ENCODE results near the gene LAYN. TPM values are rescaled to one million over a fixed set of nuclear protein-coding genes. Genes with fewer than 3 reads are reported as not detected.

Gene LAYN
- total and polyA plus RNA-seq, 7 donors: 0.60 to 12.6 (median 8.0) TPM

DNA sequence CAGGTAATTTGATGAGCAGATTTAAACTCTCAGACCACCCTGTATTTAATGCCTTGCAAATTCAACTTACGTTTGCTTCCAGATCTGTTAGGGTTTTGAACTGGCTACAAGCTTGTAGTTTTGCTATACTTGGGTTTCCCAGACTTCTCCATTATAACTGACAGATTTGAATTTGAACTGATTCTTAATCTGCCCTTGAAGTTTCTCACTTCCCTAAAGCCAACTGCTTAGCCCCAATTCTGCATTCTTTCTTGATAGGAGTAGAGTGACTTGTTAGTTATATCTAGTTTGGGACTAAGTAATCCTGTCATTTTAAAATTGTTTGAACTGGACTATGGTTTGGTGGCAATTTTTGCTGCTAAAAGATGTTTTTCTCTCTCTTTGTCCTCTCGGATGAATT is 9.7 kb downstream of the LAYN start:
- H3K27ac ChIP-seq: no peak overlapping the region
- H3K4me1 ChIP-seq: peaks cover 16% of the 10 kb centered on the region
- H3K27me3 ChIP-seq (ENCODE audit: insufficient read depth in 3 of 3, low read length in 2 of 3): no peaks in the 10 kb centered on the region
- 61 to 75% (median 71%) methylated on average over 2 of the region's 2 CpGs for WGBS, 3 donors
- no peak for ATAC-seq
- no peaks in the 10 kb centered on the region for H3K9me3 ChIP-seq
- intact Hi-C loops (cut with DNase I): no loop called here
- no peak for DNase-seq
- TF ChIP-seq, protein P1, sequence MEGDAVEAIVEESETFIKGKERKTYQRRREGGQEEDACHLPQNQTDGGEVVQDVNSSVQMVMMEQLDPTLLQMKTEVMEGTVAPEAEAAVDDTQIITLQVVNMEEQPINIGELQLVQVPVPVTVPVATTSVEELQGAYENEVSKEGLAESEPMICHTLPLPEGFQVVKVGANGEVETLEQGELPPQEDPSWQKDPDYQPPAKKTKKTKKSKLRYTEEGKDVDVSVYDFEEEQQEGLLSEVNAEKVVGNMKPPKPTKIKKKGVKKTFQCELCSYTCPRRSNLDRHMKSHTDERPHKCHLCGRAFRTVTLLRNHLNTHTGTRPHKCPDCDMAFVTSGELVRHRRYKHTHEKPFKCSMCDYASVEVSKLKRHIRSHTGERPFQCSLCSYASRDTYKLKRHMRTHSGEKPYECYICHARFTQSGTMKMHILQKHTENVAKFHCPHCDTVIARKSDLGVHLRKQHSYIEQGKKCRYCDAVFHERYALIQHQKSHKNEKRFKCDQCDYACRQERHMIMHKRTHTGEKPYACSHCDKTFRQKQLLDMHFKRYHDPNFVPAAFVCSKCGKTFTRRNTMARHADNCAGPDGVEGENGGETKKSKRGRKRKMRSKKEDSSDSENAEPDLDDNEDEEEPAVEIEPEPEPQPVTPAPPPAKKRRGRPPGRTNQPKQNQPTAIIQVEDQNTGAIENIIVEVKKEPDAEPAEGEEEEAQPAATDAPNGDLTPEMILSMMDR (IDR thresholded peaks at IDR 0.05): no peak
- peaks cover 4 to 15% of the 10 kb centered on the region in 2 donors for H3K36me3 ChIP-seq (ENCODE audit: insufficient read depth in 1 of 2, low read depth in 1 of 2)
- H3K4me3 ChIP-seq: no peak overlapping the region

DNA sequence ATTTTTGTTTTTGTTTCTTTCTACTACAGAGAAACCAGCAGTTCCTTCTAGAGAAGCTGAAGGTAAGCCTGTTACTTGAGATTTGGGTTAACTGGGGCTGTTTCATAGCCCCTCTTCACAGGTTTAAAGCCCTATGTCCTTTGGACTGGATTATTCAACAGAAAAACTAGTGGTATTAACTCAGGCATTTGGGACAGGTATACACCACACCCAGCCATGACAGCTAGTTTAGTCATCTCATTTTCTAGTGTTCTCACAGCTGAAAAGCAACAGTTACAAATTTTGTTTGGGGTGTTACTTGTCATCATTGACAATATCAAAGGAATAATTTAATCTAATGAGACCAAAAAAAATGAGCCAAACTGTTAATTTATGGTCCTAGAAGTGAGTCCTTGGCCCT is 14.0 kb downstream of the LAYN start:
- no peak for ATAC-seq
- Histone ChIP-seq H3K4me3 (no peak overlapping the region), H3K36me3 (ENCODE audit: insufficient read depth in 1 of 2, low read depth in 1 of 2) (peaks cover 0 to 7% of the 10 kb centered on the region in 2 donors), H3K9me3 (no peaks in the 10 kb centered on the region), H3K27ac (no peak overlapping the region), H3K4me1 (peaks cover 3% of the 10 kb centered on the region), H3K27me3 (ENCODE audit: insufficient read depth in 3 of 3, low read length in 2 of 3) (no peaks in the 10 kb centered on the region)
- DNase-seq: no peak
- TF ChIP-seq, protein P1 (IDR thresholded peaks at IDR 0.05): no peak
- intact Hi-C loops (cut with DNase I): no loop called here

DNA sequence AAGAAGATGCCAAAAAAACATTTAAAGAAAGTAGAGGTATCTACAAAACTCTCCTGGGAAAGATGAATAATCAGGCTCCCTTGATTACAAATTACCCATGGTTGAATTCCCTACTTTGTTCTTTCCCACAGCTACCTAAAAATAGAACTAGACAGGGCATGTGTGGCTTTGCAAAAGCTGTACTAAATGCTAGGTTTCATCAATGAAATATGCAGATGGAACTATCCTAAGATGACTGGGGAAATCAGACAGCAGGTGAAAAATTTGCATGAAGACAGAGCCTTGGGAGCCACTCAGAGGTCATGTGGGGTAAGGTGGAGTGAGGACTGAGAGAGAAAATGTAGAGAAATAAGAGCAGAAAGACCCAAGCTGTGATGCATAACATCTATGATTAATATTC is 14.7 kb downstream of the LAYN start:
- Histone ChIP-seq H3K36me3 (ENCODE audit: insufficient read depth in 1 of 2, low read depth in 1 of 2) (peaks cover 0 to 7% of the 10 kb centered on the region in 2 donors), H3K4me3 (no peak overlapping the region), H3K27ac (no peak overlapping the region), H3K4me1 (no peaks in the 10 kb centered on the region), H3K27me3 (ENCODE audit: insufficient read depth in 3 of 3, low read length in 2 of 3) (no peaks in the 10 kb centered on the region), H3K9me3 (no peaks in the 10 kb centered on the region)
- intact Hi-C loops (cut with DNase I): no loop called here
- DNase-seq (no peak), ATAC-seq (no peak)
- TF ChIP-seq, protein P1 (IDR thresholded peaks at IDR 0.05): no peak

DNA sequence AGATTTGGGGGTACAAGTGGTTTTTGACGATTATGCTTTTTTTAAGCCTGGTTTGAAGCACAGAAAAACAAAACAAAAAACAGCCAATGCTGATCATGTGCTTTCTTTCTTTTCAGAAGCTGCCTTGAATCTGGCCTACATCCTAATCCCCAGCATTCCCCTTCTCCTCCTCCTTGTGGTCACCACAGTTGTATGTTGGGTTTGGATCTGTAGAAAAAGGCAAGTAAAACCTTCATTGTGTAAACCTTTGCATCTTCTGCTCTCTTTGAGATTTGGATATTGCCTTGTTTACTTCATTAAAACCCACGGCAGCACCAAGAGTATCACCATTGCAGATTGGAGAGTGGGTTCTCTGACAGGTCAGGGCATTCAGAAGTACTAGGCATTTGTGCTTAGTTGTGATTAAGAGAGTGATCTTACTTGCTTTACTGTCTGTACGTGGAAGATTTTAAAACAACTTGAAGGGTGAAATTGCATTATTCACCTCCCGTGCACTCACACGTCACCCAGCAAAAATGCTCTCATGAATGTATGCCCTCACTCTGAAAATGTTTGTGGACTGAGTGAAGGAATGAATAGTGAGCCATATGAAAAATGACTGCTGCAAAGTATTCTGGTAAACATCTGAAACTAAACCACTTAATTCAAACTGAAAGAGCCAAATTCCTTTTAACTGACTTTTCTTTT is 17.0 kb downstream of the LAYN start:
- no peaks in the 10 kb centered on the region for H3K9me3 ChIP-seq
- 73 to 87% (median 81%) methylated on average over 5 of the region's 5 CpGs for WGBS, 3 donors
- H3K36me3 ChIP-seq (ENCODE audit: insufficient read depth in 1 of 2, low read depth in 1 of 2): peaks cover 3 to 7% of the 10 kb centered on the region in 2 donors
- TF ChIP-seq, protein P1 (IDR thresholded peaks at IDR 0.05): no peak
- no peak for ATAC-seq
- peaks cover 8% of the 10 kb centered on the region for H3K4me1 ChIP-seq
- no peak for DNase-seq
- H3K4me3 ChIP-seq: no peak overlapping the region
- intact Hi-C loops (cut with DNase I): loop anchor here in 1 of 2 donors (1.0 kb wide), 1 partner anchor 44 kb away; no protein-coding TSS in a partner anchor
- no peak overlapping the region for H3K27ac ChIP-seq
- H3K27me3 ChIP-seq (ENCODE audit: insufficient read depth in 3 of 3, low read length in 2 of 3): no peaks in the 10 kb centered on the region

Measured in psoas muscle (tissue), 8 donors.